SHP77 (cell line): Measurements from ENCODE around the gene POU3F2.

Experiments
- DNase-seq, 2 experiments: peaks; one replicate each; lab custom pipeline; 2025; lab: John Stamatoyannopoulos, UW

POU3F2 gene

DNA sequence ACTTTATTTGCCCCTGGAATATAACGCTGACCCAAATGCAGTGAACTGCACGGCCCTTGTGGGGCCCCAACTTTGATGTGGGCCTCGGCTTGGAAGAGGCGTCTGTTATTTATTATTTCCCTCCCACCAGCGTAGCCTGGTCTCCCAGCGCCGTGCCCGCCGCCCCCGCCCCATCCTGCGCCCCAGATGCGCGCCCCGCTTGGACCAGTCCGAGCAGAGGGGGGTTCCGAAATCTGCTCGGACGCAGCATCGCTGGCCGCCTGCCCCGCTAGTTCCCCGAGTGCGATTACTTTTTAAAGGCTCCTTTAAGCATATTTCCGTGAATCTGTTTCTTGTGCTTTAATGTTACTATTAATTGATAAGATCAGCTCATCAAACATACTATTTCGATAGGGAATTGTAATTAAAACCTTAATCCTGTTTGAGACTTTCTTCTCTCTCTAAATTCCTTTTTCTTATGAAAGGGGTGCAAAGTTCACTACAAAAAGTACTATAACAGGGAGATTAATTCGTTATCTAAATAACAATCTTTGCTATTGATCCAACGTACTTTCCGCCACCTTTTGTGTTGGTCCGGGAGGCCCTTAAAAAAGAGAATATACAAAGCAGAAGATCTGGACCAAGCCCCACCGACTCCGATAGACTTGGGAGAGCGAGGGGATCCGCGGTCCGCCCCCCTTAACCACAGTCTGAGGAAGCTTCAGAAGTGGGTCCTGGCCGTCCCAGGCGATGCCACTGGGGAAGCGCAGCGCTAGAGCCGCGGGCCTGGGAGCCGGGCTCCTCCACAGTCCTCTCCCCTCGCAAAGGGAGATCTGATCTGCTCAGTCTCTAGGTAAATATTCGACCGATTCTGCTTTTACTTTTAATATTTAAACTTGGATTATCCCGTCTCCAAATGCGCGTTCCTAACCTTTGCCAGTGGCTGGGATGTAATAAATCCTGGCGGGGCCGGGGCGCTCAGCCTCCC is 10.2 kb downstream of the POU3F2 start:
- peak; percentile 19 to 27 for DNase-seq

GRCh38 chr6:98845211-98846020 is 11.0 kb downstream of the POU3F2 start:
- DNase-seq: peak; percentile 64 to 70

DNA sequence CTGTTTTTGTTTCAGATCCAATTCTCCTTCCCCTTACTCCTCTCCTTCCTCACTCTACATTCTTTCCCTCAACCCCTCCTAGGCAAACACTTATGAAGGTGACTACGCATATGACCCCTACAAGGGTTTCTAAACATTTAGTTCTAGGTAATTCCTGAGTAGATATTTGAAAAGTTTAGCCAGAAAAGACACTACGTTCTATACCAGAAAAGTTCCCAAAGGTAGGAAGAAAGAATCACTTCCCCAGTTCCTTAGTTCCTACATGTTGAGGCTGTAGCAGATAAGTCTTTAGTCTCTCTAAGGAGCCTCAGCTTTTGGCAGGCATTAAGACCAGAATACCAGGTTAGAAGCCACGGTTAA is 11.6 kb downstream of the POU3F2 start:
- DNase-seq: no peak

- no peak for DNase-seq
Observed at GRCh38 chr6:98847416-98847778, 13.0 kb downstream of the POU3F2 start.

GRCh38 chr6:98847779-98848538 is 13.6 kb downstream of the POU3F2 start:
- no peak for DNase-seq

DNA sequence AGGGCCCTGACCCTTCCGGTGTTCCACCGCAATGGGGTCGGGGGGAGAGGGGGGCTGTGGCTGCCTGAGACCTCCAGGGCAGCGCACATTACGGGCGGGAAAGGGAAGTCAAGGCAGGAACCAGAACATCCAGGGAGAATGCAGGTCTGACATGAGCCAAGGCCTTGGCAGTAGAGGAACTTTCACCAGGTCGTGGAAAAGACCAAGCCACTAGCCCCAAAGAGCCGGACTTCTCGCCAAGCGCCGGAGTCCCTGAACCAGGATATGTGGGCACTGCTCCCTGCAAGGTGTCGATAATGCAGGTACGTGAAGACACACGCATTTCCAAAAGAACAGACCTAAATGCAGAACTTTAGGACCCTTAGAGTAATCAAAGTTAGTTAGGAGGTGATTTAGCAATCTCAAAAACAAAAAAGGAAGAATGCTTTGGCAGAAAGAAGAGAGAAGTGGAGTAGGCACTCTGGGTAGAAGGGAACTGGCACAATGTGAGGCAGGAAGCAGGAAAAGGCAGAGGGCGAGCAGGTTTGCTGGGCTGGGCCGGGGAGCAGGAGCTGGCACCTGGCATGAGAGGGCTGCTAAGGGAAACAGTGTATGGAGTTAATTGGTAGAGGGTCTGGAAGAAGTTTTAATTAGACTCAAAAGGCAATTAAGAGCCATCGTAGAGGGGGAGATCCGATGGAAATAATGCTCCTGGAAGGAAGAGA is 14.3 kb downstream of the POU3F2 start:
- DNase-seq: no peak

GRCh38 chr6:98864497-98864896 is 30.1 kb downstream of the POU3F2 start:
- DNase-seq: no peak

GRCh38 chr6:98871057-98871456 is 36.7 kb downstream of the POU3F2 start:
- DNase-seq: no peak

- DNase-seq: no peak
Observed at GRCh38 chr6:98871821-98872220, 37.4 kb downstream of the POU3F2 start.

DNA sequence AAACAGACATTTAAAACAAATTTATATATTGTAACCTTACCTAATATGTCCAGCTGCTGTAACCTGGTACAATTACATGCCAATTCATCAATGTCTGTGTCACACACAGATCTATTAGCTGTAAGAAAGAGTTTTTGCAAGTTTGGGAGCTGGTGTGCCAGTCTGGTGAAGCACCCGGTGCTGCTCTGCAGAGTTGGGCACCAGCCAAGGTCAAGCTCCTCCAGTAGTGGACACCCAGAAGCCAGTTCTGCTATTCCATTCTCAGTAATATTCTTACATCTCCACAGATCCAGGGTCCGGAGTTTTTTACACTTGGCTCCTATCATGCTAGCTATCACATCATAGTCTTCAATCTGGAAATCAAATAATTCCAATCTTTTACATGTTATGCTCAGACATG is 41.0 kb downstream of the POU3F2 start:
- DNase-seq: no peak

DNA sequence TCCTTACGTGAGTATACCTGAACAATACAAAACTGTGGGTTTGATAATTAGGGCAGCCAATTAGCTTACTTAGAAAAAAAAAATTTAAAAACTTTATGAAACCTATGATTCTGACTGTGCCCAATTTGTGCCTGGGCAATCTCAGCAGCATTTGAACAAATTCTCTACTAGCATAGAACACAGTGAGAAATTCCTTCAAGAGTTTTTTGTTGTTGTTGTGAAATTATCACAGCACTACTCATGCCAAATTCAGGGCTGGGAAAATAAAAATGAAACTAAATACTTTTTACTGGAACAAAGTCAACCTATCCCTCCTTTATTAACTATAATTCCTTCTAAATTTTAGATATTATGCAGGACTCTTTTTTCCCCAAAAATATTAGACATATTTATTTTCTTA is 42.9 kb downstream of the POU3F2 start:
- no peak for DNase-seq

DNA sequence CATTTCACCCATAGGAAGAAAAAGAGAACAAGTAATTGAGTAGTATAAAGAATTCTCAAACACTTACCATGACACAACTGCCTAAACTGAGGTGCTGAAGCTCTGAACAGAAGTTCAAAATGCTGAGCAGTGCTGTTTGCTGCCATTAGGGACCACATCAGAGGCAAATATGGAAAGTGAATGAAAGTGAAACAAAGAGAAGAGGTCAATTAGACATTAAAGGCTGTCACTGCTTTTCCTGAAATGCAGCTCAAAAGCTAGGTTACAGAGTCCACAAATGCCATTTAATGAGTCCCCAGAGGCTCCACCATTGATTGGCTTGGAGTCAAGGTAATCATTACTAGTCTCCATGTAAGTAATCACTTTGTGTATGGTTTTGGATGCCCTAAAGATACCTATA is 46.1 kb downstream of the POU3F2 start:
- no peak for DNase-seq

- no peak for DNase-seq
Observed at GRCh38 chr6:98885330-98885729, 51.0 kb downstream of the POU3F2 start.

DNA sequence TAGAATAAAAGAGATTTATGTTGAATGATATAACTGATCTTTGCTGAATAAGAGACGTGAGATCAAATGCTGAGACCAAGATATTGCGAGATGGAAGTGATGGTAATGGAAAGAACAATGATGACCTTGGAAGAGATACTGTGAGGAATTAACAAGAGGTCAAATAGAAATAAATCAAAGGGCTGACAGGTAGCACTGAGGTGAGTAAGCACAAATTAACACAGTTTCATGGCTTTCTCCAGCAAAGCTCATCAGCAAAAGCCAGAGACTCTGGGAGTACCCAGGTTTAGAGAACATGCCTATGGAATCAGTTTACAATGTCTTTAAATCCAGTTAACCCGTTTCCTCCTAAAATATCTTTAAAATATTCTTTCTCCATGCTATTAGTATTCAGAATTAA is 53.3 kb downstream of the POU3F2 start:
- DNase-seq: no peak
